Left kidney (tissue), 2 donors: ENCODE data around the gene C6orf15. TPM values are rescaled to one million over a fixed set of nuclear protein-coding genes. Genes with fewer than 3 reads are reported as not detected.
"Not testable (repeated sequence)": the region's sequence is repeated elsewhere in the genome, so short reads cannot be mapped to it uniquely, and the experiment has no call there.

Experiments
- DNase-seq: peaks from one replicate; pipeline ENCODE4 v3.0.0-alpha.2; 2013
- polyA plus RNA-seq: library from polyadenylated mRNA; unstranded; fragments of 120-200 nt; gene quantifications from one replicate; pipeline ENCODE4 v1.2.1, GENCODE V29; 2013; ENCODE audit not compliant: insufficient read length

C6orf15 gene
- polyA plus RNA-seq, 1 donor, result not detected

GRCh38 chr6:31067891-31068668 lies 44.3 kb downstream of the C6orf15 start:
- not testable (repeated sequence) for DNase-seq

- DNase-seq, result not testable (repeated sequence)
Observed at GRCh38 chr6:31067028-31067427, 45.3 kb downstream of the C6orf15 start.

GRCh38 chr6:31065556-31065955 lies 46.8 kb downstream of the C6orf15 start:
- DNase-seq, result no peak

GRCh38 chr6:31063906-31064435 lies 48.4 kb downstream of the C6orf15 start:
- DNase-seq, result no peak

Other genes with a start within 250 kb of the C6orf15 start
- 167 TPM for gene DDR1, start 228.1 kb downstream of the C6orf15 start, polyA plus RNA-seq
- gene GTF2H4, start 204.4 kb downstream of the C6orf15 start, polyA plus RNA-seq, result 45.4 TPM
- 52.6 TPM for gene VARS2, start 198.3 kb downstream of the C6orf15 start, polyA plus RNA-seq
- 0.76 TPM for gene SFTA2, start 180.4 kb downstream of the C6orf15 start, polyA plus RNA-seq
- 0.10 TPM for gene MUCL3, start 171.6 kb downstream of the C6orf15 start, polyA plus RNA-seq
- not detected for gene MUC21, start 128.9 kb downstream of the C6orf15 start, polyA plus RNA-seq
- gene MUC22, start 102.1 kb downstream of the C6orf15 start, polyA plus RNA-seq, result not detected
- 0.10 TPM for gene PSORS1C1, start 2.2 kb upstream of the C6orf15 start, polyA plus RNA-seq
- not detected for gene CDSN, start 7.9 kb upstream of the C6orf15 start, polyA plus RNA-seq
- 0.15 TPM for gene PSORS1C2, start 26.5 kb upstream of the C6orf15 start, polyA plus RNA-seq
- gene CCHCR1, start 45.2 kb upstream of the C6orf15 start, polyA plus RNA-seq, result 37.2 TPM
- 23.4 TPM for gene TCF19, start 46.0 kb upstream of the C6orf15 start, polyA plus RNA-seq
- gene POU5F1, start 58.1 kb upstream of the C6orf15 start, polyA plus RNA-seq, result 6.5 TPM
- gene HLA-C, start 159.5 kb upstream of the C6orf15 start, polyA plus RNA-seq, result 61.5 TPM
- 99.6 TPM for gene HLA-B, start 244.6 kb upstream of the C6orf15 start, polyA plus RNA-seq